Liver (tissue), 9 donors: ENCODE results near the gene MIDN. TPM values are rescaled to one million over a fixed set of nuclear protein-coding genes. Genes with fewer than 3 reads are reported as not detected.

Experiments
- DNase-seq: peaks from one replicate; pipeline ENCODE4 v3.0.0-alpha.2; 2017; ENCODE audit warnings: low spot score
- H3K27ac ChIP-seq, 2 donors: one replicate each; pipeline ENCODE4 v1.7.0; 2013; ENCODE audit warnings: inconsistent platforms in 2 of 2, low read length in 2 of 2, control low read depth in 1 of 2, low read depth in 1 of 2, mild to moderate bottlenecking in 1 of 2
- H3K27me3 ChIP-seq, 4 donors: one replicate each; pipeline versions ENCODE4 v1.6.1 to v1.7.0; 2013; ENCODE audit warnings: low read length in 3 of 4, inconsistent platforms in 1 of 4, mild to moderate bottlenecking in 1 of 4, moderate library complexity in 1 of 4; ENCODE audit not compliant: control insufficient read depth in 4 of 4, insufficient read depth in 4 of 4
- H3K36me3 ChIP-seq, 4 donors: one replicate each; pipeline versions ENCODE4 v1.6.1 to v1.7.0; 2013; ENCODE audit warnings: low read length in 3 of 4, mild to moderate bottlenecking in 3 of 4, low read depth in 1 of 4, moderate library complexity in 1 of 4; ENCODE audit not compliant: control insufficient read depth in 4 of 4, insufficient read depth in 3 of 4
- H3K4me1 ChIP-seq, 4 donors: one replicate each; pipeline versions ENCODE4 v1.6.1 to v1.7.0; 2013; ENCODE audit warnings: low read length in 3 of 4, mild to moderate bottlenecking in 3 of 4, moderate library complexity in 1 of 4; ENCODE audit not compliant: control insufficient read depth in 4 of 4, insufficient read depth in 4 of 4
- H3K4me3 ChIP-seq, 3 donors: one replicate each; pipeline versions ENCODE4 v1.6.1 to v1.7.0; 2013; ENCODE audit warnings: low read length in 3 of 3, control low read depth in 1 of 3, low read depth in 1 of 3, mild to moderate bottlenecking in 1 of 3
- H3K9ac ChIP-seq, 2 donors: one replicate each; pipeline ENCODE4 v1.7.0; 2013; ENCODE audit warnings: low read length in 2 of 2, mild to moderate bottlenecking in 2 of 2, moderate library complexity in 2 of 2, control low read depth in 1 of 2, low read depth in 1 of 2
- H3K9me3 ChIP-seq, 4 donors: one replicate each; pipeline versions ENCODE4 v1.6.1 to v1.7.0; 2013; ENCODE audit warnings: low read length in 3 of 4; ENCODE audit not compliant: control insufficient read depth in 4 of 4
- EGR1 ChIP-seq, 2 donors: IDR thresholded peaks; 2 replicates each; pipeline ENCODE4 v1.6.1; 2016 to 2018; ENCODE audit warnings: antibody characterized with exemption in 2 of 2, low read depth in 2 of 2
- FOXA1 ChIP-seq: IDR thresholded peaks from 2 replicates; pipeline ENCODE4 v1.6.1; 2016; ENCODE audit warnings: antibody characterized with exemption
- FOXA2 ChIP-seq: IDR thresholded peaks from 2 replicates; pipeline ENCODE4 v1.6.1; 2016; ENCODE audit warnings: antibody characterized with exemption
- GABPA ChIP-seq, 2 donors: IDR thresholded peaks in 1 of 2; conservative IDR thresholded peaks in 1 of 2; 2 replicates each; pipeline ENCODE4 v1.6.1; 2016; ENCODE audit warnings: antibody characterized with exemption in 2 of 2, mild to moderate bottlenecking in 1 of 2, moderate library complexity in 1 of 2
- HNF4A ChIP-seq, 2 donors: conservative IDR thresholded peaks; 2 replicates each; pipeline ENCODE4 v1.6.1; 2016; ENCODE audit warnings: antibody characterized with exemption in 2 of 2, mild to moderate bottlenecking in 2 of 2
- HNF4G ChIP-seq: IDR thresholded peaks from 2 replicates; pipeline ENCODE4 v1.6.1; 2016; ENCODE audit warnings: antibody characterized with exemption
- JUND ChIP-seq, 2 donors: IDR thresholded peaks; 2 replicates each; pipeline ENCODE4 v1.6.1; 2016; ENCODE audit warnings: antibody characterized with exemption in 2 of 2
- NR2F2 ChIP-seq: IDR thresholded peaks from 2 replicates; pipeline ENCODE4 v1.6.1; 2016; ENCODE audit warnings: antibody characterized with exemption
- RAD21 ChIP-seq, 2 donors: IDR thresholded peaks; 2 replicates each; pipeline ENCODE4 v1.6.1; 2016; ENCODE audit warnings: antibody characterized with exemption in 2 of 2, mild to moderate bottlenecking in 2 of 2
- RXRA ChIP-seq, 2 donors: IDR thresholded peaks; 2 replicates each; pipeline ENCODE4 v1.6.1; 2017 to 2018; ENCODE audit warnings: antibody characterized with exemption in 2 of 2, mild to moderate bottlenecking in 1 of 2
- SP1 ChIP-seq: IDR thresholded peaks from 2 replicates; pipeline ENCODE4 v1.6.1; 2018; ENCODE audit warnings: antibody characterized with exemption, mild to moderate bottlenecking
- TAF1 ChIP-seq: conservative IDR thresholded peaks from 2 replicates; pipeline ENCODE4 v1.6.1; 2016; ENCODE audit warnings: antibody characterized with exemption, mild to moderate bottlenecking
- YY1 ChIP-seq: IDR thresholded peaks from 2 replicates; pipeline ENCODE4 v1.6.1; 2016; ENCODE audit warnings: antibody characterized with exemption, mild to moderate bottlenecking
- WGBS: extraction: QIAGEN DNeasy Blood & Tissue Kit; methylation state at CpG from one replicate; pipeline ENCODE4 v1.1.7; 2013; 5-methylcytosine and 5-hydroxymethylcytosine counted together
- polyA plus RNA-seq, 2 donors: library from polyadenylated mRNA; stranded (reverse) in 1 of 2; unstranded in 1 of 2; fragments of 200-250 nt in 1 of 2; fragments of >200 nt in 1 of 2; fragmentation: Nextera tagmentation in 1 of 2; extraction: Ambion mirVana in 1 of 2; gene quantifications; one replicate each; pipeline versions ENCODE4 v1.2.1 to v1.2.3, GENCODE V29; 2013 to 2015
- total RNA-seq, 2 donors: library from RNA; depleted of rRNA; stranded (reverse); fragments of >200 nt; gene quantifications; one replicate each; pipeline ENCODE4 v1.2.3, GENCODE V29; 2014
- TF ChIP-seq, protein P1 (sequence below): IDR thresholded peaks from 2 replicates; pipeline ENCODE4 v1.6.1; 2016; ENCODE audit warnings: antibody characterized with exemption
- TF ChIP-seq, protein P2 (sequence below): IDR thresholded peaks from 2 replicates; pipeline ENCODE4 v1.6.1; 2016; ENCODE audit warnings: antibody characterized with exemption
- TF ChIP-seq, protein P3 (sequence below): IDR thresholded peaks from 2 replicates; pipeline ENCODE4 v1.6.1; 2016; ENCODE audit warnings: antibody characterized with exemption, mild to moderate bottlenecking
- TF ChIP-seq, protein P4 (sequence below): IDR thresholded peaks from 2 replicates; pipeline ENCODE4 v1.6.1; 2016; ENCODE audit warnings: antibody characterized with exemption
- TF ChIP-seq, protein P5 (sequence below): fragments of 150-350 bp; IDR thresholded peaks from 2 replicates; pipeline ENCODE4 v1.5.1; 2017; ENCODE audit warnings: improper control_type of control experiment, low read depth, low read length; ENCODE audit not compliant: missing input control
- donor health status: healthy.
- donor health status: healthy.
- donor health status: healthy.
- donor health status: healthy.
- donor health status: healthy.

Gene MIDN
- total and polyA plus RNA-seq, 4 donors = 2.9 to 22.9 (median 11.8) TPM

DNA sequence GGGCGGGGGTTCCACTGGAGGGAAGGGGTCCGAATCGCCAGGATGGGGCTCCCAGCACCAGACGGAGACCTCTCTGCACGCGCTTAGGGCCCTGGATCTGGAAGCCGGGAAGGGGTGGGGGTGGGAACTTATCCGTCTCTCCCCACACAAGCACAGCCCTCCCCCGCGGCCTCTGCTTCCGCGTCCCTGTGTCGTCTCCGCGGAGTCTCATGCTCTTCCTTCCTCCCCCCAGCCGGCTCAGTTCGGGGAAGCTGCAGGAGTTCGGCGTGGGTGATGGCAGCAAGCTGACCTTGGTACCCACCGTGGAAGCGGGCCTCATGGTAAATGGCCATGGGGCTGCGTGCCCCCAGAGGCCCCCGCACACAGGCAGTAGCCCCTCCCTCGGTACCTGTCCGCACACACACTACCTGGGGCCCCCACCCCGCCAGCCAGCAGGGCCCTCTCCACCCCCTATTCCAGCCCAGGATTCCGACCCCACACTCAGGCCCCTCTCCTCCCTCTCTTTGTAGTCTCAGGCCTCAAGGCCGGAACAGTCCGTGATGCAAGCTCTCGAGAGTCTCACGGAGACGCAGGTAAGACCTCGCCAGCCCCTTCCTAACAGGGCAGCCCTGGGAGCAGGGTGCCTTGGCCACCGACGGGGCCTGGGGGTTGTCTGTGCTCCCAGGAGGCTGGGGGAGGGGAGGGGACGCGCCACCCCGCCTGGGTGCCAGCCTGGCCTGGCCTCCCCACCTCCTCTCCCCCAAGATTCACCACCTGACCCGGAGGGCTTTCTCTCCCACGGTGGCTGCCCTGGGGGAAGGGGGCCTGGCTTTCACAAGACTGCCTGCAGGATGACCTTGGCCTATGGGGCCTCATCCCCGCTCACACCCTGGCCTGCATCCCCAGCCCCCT, 3.2 kb downstream of the MIDN start:
- Histone ChIP-seq H3K27me3 (no peaks in the 10 kb centered on the region), H3K4me1 (peaks cover 20 to 62% (median 44%) of the 10 kb centered on the region in 4 donors), H3K4me3 (peak overlapping the region; percentile 55 to 75 (median 69)), H3K9ac (peak overlapping the region; percentile 23 to 54), H3K27ac (peak overlapping the region; percentile 90 to 97), H3K9me3 (no peaks in the 10 kb centered on the region), H3K36me3 (peaks cover 14 to 21% (median 16%) of the 10 kb centered on the region in 4 donors)
- 11% methylated on average over 41 of the region's 41 CpGs for WGBS
- TF ChIP-seq, protein P1, sequence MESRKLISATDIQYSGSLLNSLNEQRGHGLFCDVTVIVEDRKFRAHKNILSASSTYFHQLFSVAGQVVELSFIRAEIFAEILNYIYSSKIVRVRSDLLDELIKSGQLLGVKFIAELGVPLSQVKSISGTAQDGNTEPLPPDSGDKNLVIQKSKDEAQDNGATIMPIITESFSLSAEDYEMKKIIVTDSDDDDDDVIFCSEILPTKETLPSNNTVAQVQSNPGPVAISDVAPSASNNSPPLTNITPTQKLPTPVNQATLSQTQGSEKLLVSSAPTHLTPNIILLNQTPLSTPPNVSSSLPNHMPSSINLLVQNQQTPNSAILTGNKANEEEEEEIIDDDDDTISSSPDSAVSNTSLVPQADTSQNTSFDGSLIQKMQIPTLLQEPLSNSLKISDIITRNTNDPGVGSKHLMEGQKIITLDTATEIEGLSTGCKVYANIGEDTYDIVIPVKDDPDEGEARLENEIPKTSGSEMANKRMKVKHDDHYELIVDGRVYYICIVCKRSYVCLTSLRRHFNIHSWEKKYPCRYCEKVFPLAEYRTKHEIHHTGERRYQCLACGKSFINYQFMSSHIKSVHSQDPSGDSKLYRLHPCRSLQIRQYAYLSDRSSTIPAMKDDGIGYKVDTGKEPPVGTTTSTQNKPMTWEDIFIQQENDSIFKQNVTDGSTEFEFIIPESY = no peak
- TF ChIP-seq RXRA (IDR thresholded peaks at IDR 0.05) (no peak), HNF4G (no peak), YY1 (no peak), FOXA2 (no peak), GABPA (IDR thresholded peaks at IDR 0.05 in 1 of 2, conservative IDR thresholded peaks at IDR 0.05 in 1 of 2) (no peak), NR2F2 (peak; percentile 22), EGR1 (IDR thresholded peaks at IDR 0.05; ENCODE audit: low read depth in 2 of 2) (no peak)
- no peak for DNase-seq

DNA sequence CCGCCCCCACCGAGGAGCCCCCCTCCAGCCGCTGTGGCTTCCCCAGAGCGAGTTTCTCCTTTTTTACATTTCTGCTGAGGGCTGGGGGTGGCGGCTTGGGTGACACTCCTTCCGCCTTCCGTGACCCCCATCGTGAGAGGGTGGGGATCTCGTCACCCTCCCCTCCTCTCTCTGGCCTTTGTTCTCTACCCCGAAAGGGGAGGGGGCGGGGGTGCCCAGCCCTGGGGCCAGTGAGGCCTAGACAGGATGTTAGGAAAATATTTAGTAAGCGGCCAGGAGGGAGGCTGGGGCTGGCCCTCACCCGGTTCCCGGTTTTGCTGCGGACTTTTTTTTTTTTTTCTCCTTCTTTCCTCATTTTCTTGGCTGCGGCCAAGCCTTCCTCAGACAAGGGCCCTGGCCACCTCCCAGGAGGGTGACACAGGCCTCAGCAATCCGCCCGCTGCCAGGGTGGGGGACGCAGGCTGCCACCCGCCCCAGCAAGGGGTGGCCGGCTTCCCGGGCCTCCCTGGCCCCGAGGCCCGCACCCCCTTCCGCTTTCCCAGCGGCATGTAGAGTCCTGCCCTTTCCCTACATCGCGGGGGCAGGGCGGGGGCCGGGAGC, 3.9 kb downstream of the MIDN start:
- Histone ChIP-seq H3K36me3 (peaks cover 19 to 24% (median 22%) of the 10 kb centered on the region in 4 donors), H3K9ac (peak overlapping the region; percentile 14 to 52), H3K27me3 (no peaks in the 10 kb centered on the region), H3K4me3 (peak overlapping the region in 2 of 3 donors; percentile 55 to 75), H3K4me1 (peaks cover 17 to 66% (median 45%) of the 10 kb centered on the region in 4 donors), H3K27ac (peak overlapping the region; percentile 90 to 97), H3K9me3 (no peaks in the 10 kb centered on the region)
- no peak for DNase-seq
- TF ChIP-seq HNF4A (conservative IDR thresholded peaks at IDR 0.05) (peak; percentile 32 to 60), TAF1 (no peak), NR2F2 (peak; percentile 79), RAD21 (IDR thresholded peaks at IDR 0.05) (no peak), RXRA (IDR thresholded peaks at IDR 0.05) (peak; percentile 44 to 71), SP1 (no peak), HNF4G (no peak), YY1 (peak; percentile 19), GABPA (IDR thresholded peaks at IDR 0.05 in 1 of 2, conservative IDR thresholded peaks at IDR 0.05 in 1 of 2) (no peak), FOXA2 (no peak), FOXA1 (no peak), EGR1 (IDR thresholded peaks at IDR 0.05; ENCODE audit: low read depth in 2 of 2) (peak in 1 of 2 donors; percentile 62), JUND (IDR thresholded peaks at IDR 0.05) (peak in 1 of 2 donors; percentile 48)
- TF ChIP-seq, protein P2, sequence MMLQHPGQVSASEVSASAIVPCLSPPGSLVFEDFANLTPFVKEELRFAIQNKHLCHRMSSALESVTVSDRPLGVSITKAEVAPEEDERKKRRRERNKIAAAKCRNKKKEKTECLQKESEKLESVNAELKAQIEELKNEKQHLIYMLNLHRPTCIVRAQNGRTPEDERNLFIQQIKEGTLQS = no peak
- TF ChIP-seq, protein P1 = peak; percentile 33
- TF ChIP-seq, protein P3, sequence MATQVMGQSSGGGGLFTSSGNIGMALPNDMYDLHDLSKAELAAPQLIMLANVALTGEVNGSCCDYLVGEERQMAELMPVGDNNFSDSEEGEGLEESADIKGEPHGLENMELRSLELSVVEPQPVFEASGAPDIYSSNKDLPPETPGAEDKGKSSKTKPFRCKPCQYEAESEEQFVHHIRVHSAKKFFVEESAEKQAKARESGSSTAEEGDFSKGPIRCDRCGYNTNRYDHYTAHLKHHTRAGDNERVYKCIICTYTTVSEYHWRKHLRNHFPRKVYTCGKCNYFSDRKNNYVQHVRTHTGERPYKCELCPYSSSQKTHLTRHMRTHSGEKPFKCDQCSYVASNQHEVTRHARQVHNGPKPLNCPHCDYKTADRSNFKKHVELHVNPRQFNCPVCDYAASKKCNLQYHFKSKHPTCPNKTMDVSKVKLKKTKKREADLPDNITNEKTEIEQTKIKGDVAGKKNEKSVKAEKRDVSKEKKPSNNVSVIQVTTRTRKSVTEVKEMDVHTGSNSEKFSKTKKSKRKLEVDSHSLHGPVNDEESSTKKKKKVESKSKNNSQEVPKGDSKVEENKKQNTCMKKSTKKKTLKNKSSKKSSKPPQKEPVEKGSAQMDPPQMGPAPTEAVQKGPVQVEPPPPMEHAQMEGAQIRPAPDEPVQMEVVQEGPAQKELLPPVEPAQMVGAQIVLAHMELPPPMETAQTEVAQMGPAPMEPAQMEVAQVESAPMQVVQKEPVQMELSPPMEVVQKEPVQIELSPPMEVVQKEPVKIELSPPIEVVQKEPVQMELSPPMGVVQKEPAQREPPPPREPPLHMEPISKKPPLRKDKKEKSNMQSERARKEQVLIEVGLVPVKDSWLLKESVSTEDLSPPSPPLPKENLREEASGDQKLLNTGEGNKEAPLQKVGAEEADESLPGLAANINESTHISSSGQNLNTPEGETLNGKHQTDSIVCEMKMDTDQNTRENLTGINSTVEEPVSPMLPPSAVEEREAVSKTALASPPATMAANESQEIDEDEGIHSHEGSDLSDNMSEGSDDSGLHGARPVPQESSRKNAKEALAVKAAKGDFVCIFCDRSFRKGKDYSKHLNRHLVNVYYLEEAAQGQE = peak; percentile 5
- TF ChIP-seq, protein P4, sequence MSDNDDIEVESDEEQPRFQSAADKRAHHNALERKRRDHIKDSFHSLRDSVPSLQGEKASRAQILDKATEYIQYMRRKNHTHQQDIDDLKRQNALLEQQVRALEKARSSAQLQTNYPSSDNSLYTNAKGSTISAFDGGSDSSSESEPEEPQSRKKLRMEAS = peak; percentile 41
- TF ChIP-seq, protein P5, sequence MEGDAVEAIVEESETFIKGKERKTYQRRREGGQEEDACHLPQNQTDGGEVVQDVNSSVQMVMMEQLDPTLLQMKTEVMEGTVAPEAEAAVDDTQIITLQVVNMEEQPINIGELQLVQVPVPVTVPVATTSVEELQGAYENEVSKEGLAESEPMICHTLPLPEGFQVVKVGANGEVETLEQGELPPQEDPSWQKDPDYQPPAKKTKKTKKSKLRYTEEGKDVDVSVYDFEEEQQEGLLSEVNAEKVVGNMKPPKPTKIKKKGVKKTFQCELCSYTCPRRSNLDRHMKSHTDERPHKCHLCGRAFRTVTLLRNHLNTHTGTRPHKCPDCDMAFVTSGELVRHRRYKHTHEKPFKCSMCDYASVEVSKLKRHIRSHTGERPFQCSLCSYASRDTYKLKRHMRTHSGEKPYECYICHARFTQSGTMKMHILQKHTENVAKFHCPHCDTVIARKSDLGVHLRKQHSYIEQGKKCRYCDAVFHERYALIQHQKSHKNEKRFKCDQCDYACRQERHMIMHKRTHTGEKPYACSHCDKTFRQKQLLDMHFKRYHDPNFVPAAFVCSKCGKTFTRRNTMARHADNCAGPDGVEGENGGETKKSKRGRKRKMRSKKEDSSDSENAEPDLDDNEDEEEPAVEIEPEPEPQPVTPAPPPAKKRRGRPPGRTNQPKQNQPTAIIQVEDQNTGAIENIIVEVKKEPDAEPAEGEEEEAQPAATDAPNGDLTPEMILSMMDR = no peak
- 6% methylated on average over 30 of the region's 30 CpGs for WGBS
